BJ (cell line): ENCODE measurements around the gene APBB2. TPM values are rescaled to one million over a fixed set of nuclear protein-coding genes. Genes with fewer than 3 reads are reported as not detected.

Experiments
- CTCF ChIA-PET: fragments of 350-600 bp; formaldehyde crosslinking; extraction: SDS; loops from one replicate; lab custom pipeline; 2021; ENCODE audit warnings: antibody characterized with exemption, inconsistent platforms; lab: Yijun Ruan, JAX
- POLR2A ChIA-PET: fragments of 300-600 bp; sonication (Branson Sonifier 250); formaldehyde crosslinking; extraction: SDS; loops from one replicate; lab custom pipeline; 2021; ENCODE audit warnings: antibody characterized with exemption; lab: Charles Lee
- DNase-seq: peaks from one replicate; pipeline ENCODE4 v3.0.0-alpha.2; 2011; ENCODE audit warnings: low read depth
- H3K27me3 ChIP-seq: 2 replicates; pipeline ENCODE4 v1.6.0; 2011; ENCODE audit warnings: low read length; ENCODE audit not compliant: control insufficient read depth, insufficient read depth
- H3K36me3 ChIP-seq: 2 replicates; pipeline ENCODE4 v1.5.1; 2011; ENCODE audit warnings: low read length; ENCODE audit not compliant: control insufficient read depth, insufficient read depth
- H3K4me3 ChIP-seq: 2 replicates; pipeline ENCODE4 v1.5.1; 2011; ENCODE audit warnings: low read depth, mild to moderate bottlenecking, control low read depth, low read length
- CTCF ChIP-seq: IDR thresholded peaks from 2 replicates; pipeline ENCODE4 v1.5.1; 2011; ENCODE audit warnings: low read depth, mild to moderate bottlenecking, control low read depth, inconsistent platforms, low read length, moderate library complexity; ENCODE audit not compliant: insufficient read depth
- polyA plus RNA-seq: library from polyadenylated mRNA; depleted of rRNA; stranded (reverse); fragments of >200 nt; gene quantifications from 2 replicates; pipeline ENCODE4 v1.2.3, GENCODE V29; 2011

APBB2 gene
- polyA plus RNA-seq, 1 experiment, result 50.3 TPM

DNA sequence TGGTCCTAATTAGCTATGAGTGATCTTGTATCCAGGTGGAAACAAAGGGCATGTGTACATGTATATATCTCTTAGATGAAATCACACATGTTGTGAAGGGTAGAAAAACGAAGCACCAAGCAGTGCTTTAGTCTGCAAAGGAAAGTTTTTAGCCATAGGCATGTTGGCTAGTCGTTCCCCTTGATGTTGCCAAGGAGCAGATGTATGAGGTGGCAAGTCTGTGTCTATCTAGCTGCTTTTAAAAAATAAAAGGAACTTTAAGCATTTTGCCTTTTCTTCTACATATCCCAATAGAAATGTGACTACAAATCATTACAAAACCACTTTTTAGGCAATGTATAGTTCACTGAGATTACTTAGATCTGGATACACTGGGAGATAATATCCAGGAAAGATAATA is 401.5 kb downstream of the APBB2 start:
- H3K27me3 ChIP-seq, result no peaks in the 10 kb centered on the region
- no peak overlapping the region for H3K4me3 ChIP-seq
- TF ChIP-seq CTCF, result no peak
- peaks cover 3% of the 10 kb centered on the region; the same call in 1 of the 2 replicates for H3K36me3 ChIP-seq
- POLR2A ChIA-PET, result no interaction called here
- CTCF ChIA-PET, result interaction anchor here (1.1 kb wide), 1 partner anchor 32 kb away, joined by 3 read pairs; no protein-coding TSS in a partner anchor
- DNase-seq, result no peak

- no peak for DNase-seq
These were observed 402.0 kb downstream of the APBB2 start for GRCh38 chr4:40812386-40812785.

DNA sequence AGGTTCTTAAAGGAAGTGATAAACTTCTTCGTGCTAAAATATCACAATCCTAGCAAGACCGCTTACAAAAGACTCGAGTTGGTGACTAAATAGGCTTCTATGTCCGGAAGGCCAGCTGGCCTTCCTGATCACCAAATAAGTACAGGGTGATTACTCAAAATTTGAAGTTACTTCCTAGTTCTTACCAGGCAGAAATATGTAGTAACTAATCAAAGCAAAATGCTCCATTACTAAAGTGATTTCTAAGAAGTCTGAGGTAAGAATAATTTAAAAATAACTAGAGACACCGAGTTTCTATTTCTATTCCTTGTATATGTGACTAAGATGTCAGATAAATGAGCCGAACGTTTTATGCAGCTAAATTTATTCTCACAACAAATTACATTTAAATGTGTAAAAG is 402.4 kb downstream of the APBB2 start:
- CTCF ChIA-PET, result interaction anchor here (1.0 to 1.1 kb wide), 2 partner anchors 29 to 33 kb away, joined by 3 read pairs; no protein-coding TSS in a partner anchor

More at GRCh38 chr4:40812386-40812785, 402.0 kb downstream of the APBB2 start:
- ChIA-PET POLR2A (no interaction called here), CTCF (interaction anchor here (1.1 kb wide), 1 partner anchor 32 kb away, joined by 3 read pairs; no protein-coding TSS in a partner anchor)
- no peak for TF ChIP-seq CTCF
- Histone ChIP-seq H3K4me3 (no peak overlapping the region), H3K36me3 (peaks cover 3% of the 10 kb centered on the region; the same call in 1 of the 2 replicates), H3K27me3 (no peaks in the 10 kb centered on the region)

GRCh38 chr4:40808926-40809457 is 405.4 kb downstream of the APBB2 start:
- no peaks in the 10 kb centered on the region for H3K36me3 ChIP-seq
- TF ChIP-seq CTCF, result no peak
- H3K4me3 ChIP-seq, result no peak overlapping the region
- no peak for DNase-seq
- no peaks in the 10 kb centered on the region for H3K27me3 ChIP-seq
- CTCF ChIA-PET, result no interaction called here
- POLR2A ChIA-PET, result no interaction called here

More for the DNA sequence above, 402.4 kb downstream of the APBB2 start:
- TF ChIP-seq CTCF, result no peak
- POLR2A ChIA-PET, result no interaction called here
- Histone ChIP-seq H3K36me3 (peaks cover 3% of the 10 kb centered on the region; the same call in 1 of the 2 replicates), H3K4me3 (no peak overlapping the region), H3K27me3 (no peaks in the 10 kb centered on the region)
- no peak for DNase-seq

GRCh38 chr4:40804598-40804997 is 409.7 kb downstream of the APBB2 start:
- TF ChIP-seq CTCF, result no peak
- ChIA-PET POLR2A (no interaction called here), CTCF (interaction anchor here (0.7 kb wide), 1 partner anchor 10 kb away, joined by 3 read pairs; no protein-coding TSS in a partner anchor)
- no peak overlapping the region for H3K4me3 ChIP-seq
- no peak for DNase-seq
- no peaks in the 10 kb centered on the region for H3K36me3 ChIP-seq
- H3K27me3 ChIP-seq, result no peaks in the 10 kb centered on the region
